Renal cortex interstitium (tissue), 11 donors: ENCODE measurements around the gene STN1. TPM values are rescaled to one million over a fixed set of nuclear protein-coding genes. Genes with fewer than 3 reads are reported as not detected.

Source experiments
- DNase-seq, 11 donors: peaks; one replicate each; pipeline ENCODE4 v3.0.0-alpha.2; 2013; ENCODE audit warnings: low read depth in 9 of 11, low spot score in 4 of 11; ENCODE audit errors: extremely low read depth in 1 of 11
- polyA plus RNA-seq, 3 donors: library from polyadenylated mRNA; unstranded; fragments of 120-200 nt; gene quantifications; one replicate each; pipeline ENCODE4 v1.2.1, GENCODE V29; 2013; ENCODE audit not compliant: insufficient read length in 3 of 3

STN1 gene
- polyA plus RNA-seq, 3 donors, result 21.6 to 25.3 (median 24.3) TPM

DNA sequence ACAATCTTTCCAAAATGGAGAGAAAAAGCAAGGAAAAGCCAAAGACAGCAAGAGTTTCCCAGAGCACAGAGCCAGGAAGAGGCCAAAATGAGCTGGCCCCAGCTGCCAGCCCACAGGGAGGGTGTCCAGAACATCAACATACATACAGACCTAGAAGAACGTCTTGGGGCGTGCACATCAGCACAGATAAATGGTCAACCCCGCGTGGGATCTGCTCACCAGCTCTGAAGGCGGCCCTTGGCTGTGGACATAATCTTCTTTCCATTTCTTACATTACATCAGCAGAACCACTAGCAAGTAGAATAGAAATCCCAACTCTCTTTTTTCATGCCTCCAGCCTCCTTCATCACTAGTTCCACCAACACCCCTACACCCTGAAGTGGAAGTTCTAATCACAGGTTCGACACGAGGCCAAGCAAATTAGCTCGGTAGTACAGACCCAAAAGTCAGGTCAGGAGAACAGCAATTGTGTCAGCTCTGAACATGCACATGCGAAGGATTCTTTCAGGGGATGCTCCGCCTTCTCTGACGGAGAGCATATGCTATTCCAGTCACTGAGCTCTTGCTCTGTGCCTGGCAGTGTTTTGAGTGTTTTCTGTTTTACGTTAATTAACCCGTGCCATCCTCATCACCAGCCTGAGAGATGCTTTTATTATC, 79.0 kb downstream of the STN1 start:
- no peak for DNase-seq

GRCh38 chr10:103838070-103838395, 80.0 kb downstream of the STN1 start:
- no peak for DNase-seq

DNA sequence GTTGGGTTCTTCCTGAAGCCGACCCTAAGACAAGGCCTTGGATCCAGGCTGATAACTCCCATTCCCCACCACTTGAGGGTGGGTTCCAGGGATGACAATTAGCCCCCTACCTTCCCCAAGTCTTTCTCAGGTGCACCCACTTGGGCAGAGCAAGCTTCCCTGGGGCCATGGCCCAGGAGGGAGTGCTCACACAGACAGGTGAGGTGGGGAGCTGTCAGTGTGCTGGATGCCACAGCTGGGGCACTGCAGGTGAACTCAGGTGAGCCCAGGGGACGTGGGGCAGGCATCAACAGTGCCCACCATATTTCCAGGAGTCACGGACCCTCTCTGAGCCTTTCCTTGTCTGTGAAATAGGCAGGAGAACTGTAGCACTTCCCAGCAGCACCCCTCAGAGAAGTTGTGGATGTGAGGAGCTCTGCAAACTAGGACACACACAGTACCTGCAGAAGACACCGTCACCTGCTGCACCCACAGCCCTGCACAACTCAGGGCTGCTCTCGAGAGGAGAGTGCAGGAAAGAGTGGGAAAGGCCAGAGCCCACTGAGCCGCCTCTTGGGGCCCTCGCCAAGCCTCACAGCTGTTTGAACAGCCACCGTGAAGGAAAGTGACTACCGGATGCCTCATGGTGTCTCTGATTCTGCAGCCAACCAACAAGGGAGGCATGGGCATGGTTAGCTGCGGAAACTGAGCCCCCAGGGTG, 80.5 kb downstream of the STN1 start:
- no peak for DNase-seq

DNA sequence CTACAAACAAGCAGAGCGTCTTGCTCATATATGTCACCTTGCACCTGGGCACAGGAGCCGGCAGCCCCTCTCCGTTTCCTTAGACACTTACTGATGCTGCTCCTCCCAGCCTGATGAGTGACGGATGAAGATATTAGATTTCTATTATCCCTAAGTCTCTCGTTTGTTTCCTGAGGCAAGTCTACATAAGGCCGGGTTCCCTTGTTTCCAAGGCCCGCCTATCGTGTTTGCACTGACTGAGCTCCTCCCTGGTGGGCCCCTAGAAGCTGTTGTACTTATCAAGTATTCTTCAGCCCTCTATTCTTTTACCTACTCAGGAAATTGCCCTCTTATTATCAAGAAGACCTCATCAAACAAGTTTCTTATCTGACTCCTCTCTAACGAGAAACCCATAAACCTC, 81.1 kb downstream of the STN1 start:
- no peak for DNase-seq

- DNase-seq, result no peak
These were observed 81.7 kb downstream of the STN1 start for GRCh38 chr10:103836273-103836672.

DNA sequence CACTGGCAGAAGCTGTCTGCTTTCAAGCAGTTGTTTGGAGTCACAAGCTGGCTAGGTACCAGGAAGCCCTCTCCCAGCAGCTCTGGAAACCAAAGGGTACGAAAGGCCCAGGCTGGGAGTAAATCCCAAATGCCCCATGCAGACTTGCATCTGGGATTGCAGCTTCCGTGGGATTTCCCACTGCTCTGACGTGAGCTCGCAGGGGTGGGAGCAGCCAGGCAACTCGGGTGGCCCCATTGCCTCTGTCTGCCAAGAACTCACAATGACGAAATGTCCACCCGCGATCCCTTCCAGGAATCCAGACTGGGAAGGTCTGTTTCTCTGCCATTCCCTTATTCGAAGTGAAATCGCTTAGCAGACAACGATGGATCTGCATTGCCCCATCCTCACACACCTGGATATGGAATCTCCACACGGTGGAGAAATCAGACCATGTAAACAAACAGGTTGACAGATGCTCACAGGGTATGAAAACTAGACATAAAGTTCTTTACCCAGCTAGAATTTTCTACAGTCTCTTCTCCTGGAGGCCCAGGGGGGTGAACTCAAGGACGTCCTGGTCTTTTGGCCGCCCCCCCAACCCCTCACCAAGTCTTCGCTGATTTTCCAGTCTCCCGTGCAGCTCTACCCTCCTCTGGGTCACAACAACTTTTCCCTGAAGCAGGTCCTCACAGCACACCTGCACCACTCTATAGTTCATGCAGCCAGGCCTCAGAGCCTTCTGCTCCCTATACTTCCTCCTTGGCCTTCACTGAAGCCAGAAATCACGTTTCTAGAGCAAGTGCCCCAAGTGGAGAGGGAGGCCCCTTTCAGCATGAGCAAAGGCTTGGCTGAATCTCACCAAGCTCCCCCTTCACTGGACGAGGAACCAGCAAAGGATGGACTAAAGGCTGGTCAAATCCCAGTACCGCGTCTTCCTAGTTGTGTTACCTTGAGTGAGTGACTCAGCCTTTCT, 82.6 kb downstream of the STN1 start:
- peak in 1 of 11 donors; percentile 29 for DNase-seq

- DNase-seq, result no peak
These were observed 83.4 kb downstream of the STN1 start for GRCh38 chr10:103834436-103835095.

DNA sequence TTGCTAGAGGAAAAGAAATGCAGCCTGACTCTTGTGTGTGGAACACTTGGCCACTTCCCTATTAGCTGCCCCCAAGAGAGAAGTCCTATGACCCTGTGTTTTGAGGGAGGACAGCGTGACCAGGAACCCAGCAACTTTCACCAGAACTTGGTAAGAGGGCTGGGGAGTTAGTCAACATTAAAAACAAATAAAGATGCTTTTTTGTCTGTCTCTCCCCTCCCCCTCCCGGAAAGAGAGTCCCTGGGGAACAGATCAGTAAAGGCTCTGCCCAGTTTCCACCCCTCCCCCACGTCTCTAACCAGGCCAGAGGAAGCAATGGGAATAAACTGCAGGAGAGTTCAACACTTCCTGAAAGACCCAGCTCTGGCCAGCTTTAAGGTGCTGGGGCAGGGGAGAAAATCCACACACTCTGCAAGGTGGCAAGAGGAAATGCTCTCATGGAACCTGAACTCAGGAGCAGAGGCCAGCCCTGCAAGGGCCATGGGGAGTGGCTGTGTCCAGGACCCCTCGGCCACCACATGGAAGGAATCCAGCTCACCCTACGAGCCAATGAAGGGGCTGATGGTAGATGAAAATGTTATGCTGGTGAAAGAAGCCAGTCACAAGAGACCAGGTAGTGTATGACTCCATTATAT, 84.1 kb downstream of the STN1 start:
- no peak for DNase-seq

DNA sequence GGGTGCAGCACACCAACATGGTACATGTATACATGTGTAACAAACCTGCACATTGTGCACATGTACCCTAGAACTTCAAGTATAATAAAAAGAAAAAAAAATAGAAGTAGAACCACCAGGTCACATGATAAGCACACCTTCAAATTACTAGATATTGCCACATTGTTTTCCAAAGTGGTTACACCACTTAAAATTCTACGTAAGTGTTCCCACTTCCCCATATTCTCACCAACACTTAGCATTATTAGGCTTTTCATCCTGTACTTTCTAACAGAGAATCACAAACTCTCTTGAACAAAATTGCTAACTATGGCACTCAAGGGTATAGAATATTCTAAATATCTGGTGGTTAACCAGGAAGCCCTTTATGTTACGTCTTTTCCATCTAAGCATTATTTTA, 85.2 kb downstream of the STN1 start:
- no peak for DNase-seq

Other genes starting within 250 kb of the STN1 start
- 10 to 100 TPM; 27.1 to 36.2 (median 32.3) TPM for gene SH3PXD2A, start 62.6 kb downstream of the STN1 start, polyA plus RNA-seq
- gene SLK, start 49.0 kb upstream of the STN1 start, polyA plus RNA-seq, result 10 to 100 TPM; 56.5 to 68.6 (median 66.2) TPM
- 1 to 10 TPM in 1 of 3 donors, under 1 TPM in 2; 0.49 to 1.3 (median 0.65) TPM for gene COL17A1, start 167.7 kb upstream of the STN1 start, polyA plus RNA-seq
- 10 to 100 TPM in 2 of 3 donors, 1 to 10 TPM in 1; 9.4 to 12.2 (median 10.5) TPM for gene SFR1, start 204.0 kb upstream of the STN1 start, polyA plus RNA-seq